Tibial nerve (tissue), 4 donors: ENCODE measurements around the gene PTPRD.

Experiments used
- EP300 ChIP-seq, 2 donors: sonication (generic); formaldehyde crosslinking; IDR thresholded peaks; one replicate each; pipeline ENCODE4 v1.6.1; 2017; ENCODE audit warnings: antibody characterized with exemption in 2 of 2, mild to moderate bottlenecking in 1 of 2
- POLR2A ChIP-seq, 2 donors: fragments of 450-650 bp; IDR thresholded peaks; one replicate each; pipeline ENCODE4 v1.6.1; 2017; ENCODE audit warnings: antibody characterized with exemption in 2 of 2, mild to moderate bottlenecking in 2 of 2, moderate library complexity in 2 of 2
- TF ChIP-seq, protein P1 (sequence below), 5 experiments: fragments of 200-600 bp in 3 of 5; fragments of 450-650 bp in 2 of 5; sonication (generic) in 3 of 5; IDR thresholded peaks; one replicate each; pipeline ENCODE4 v1.5.1; 2016 to 2019; ENCODE audit warnings: antibody characterized with exemption in 5 of 5, mild to moderate bottlenecking in 3 of 5, moderate library complexity in 2 of 5

DNA sequence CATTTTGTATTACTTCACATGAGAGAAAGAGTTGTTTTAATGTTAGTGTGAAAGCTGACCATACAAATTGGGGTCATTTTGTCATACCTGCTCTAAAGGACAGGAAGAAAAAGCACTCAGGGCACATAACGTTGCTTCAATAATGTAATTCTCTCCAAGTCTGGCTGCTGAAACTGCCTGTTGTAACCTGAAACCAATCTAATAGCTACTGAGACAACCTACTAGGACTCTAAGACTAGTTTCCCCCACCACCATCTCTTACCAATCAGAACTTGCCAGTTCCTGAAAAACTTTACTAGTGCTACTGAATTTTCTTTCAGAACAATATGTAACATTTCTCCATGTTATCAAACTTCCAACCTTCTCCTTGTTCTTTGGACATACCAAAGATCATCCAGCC lies 374.7 kb downstream of the PTPRD start:
- TF ChIP-seq, protein P1, sequence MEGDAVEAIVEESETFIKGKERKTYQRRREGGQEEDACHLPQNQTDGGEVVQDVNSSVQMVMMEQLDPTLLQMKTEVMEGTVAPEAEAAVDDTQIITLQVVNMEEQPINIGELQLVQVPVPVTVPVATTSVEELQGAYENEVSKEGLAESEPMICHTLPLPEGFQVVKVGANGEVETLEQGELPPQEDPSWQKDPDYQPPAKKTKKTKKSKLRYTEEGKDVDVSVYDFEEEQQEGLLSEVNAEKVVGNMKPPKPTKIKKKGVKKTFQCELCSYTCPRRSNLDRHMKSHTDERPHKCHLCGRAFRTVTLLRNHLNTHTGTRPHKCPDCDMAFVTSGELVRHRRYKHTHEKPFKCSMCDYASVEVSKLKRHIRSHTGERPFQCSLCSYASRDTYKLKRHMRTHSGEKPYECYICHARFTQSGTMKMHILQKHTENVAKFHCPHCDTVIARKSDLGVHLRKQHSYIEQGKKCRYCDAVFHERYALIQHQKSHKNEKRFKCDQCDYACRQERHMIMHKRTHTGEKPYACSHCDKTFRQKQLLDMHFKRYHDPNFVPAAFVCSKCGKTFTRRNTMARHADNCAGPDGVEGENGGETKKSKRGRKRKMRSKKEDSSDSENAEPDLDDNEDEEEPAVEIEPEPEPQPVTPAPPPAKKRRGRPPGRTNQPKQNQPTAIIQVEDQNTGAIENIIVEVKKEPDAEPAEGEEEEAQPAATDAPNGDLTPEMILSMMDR (IDR thresholded peaks at IDR 0.05): no peak
- TF ChIP-seq POLR2A (IDR thresholded peaks at IDR 0.05) (no peak), EP300 (IDR thresholded peaks at IDR 0.05) (no peak)
